Activated naive CD4-positive, alpha-beta T cell treated with anti-CD3 and anti-CD28 coated beads, Interleukin-2, amount 10 ng/mL, durations not matched to agents 7 days and 5 days (primary cell): ENCODE results near the gene EXT2.

Source experiments
- CTCF ChIA-PET: fragments of 350-600 bp; sonication (Branson Sonifier 250); formaldehyde crosslinking; loops from one replicate; lab custom pipeline; 2021; ENCODE audit warnings: antibody characterized with exemption; lab: Charles Lee
- DNase-seq: peaks from one replicate; pipeline ENCODE4 v3.0.0-alpha.2; 2020
- H3K27ac Mint-ChIP-seq: one replicate; pipeline ENCODE4 v1.8.0; 2021; ENCODE audit warnings: mild to moderate bottlenecking, moderate library complexity, mixed read lengths
- H3K27me3 Mint-ChIP-seq: one replicate; pipeline ENCODE4 v1.8.0; 2021; ENCODE audit warnings: mild to moderate bottlenecking, mixed read lengths
- H3K36me3 Mint-ChIP-seq: one replicate; pipeline ENCODE4 v1.8.0; 2021; ENCODE audit warnings: mixed read lengths
- H3K4me1 Mint-ChIP-seq: one replicate; pipeline ENCODE4 v1.8.0; 2021; ENCODE audit warnings: mixed read lengths
- H3K4me3 Mint-ChIP-seq: one replicate; pipeline ENCODE4 v1.8.0; 2021; ENCODE audit warnings: mild to moderate bottlenecking, moderate library complexity, mixed read lengths
- H3K9me3 Mint-ChIP-seq: one replicate; pipeline ENCODE4 v1.8.0; 2021; ENCODE audit warnings: mixed read lengths

The EXT2 gene

DNA sequence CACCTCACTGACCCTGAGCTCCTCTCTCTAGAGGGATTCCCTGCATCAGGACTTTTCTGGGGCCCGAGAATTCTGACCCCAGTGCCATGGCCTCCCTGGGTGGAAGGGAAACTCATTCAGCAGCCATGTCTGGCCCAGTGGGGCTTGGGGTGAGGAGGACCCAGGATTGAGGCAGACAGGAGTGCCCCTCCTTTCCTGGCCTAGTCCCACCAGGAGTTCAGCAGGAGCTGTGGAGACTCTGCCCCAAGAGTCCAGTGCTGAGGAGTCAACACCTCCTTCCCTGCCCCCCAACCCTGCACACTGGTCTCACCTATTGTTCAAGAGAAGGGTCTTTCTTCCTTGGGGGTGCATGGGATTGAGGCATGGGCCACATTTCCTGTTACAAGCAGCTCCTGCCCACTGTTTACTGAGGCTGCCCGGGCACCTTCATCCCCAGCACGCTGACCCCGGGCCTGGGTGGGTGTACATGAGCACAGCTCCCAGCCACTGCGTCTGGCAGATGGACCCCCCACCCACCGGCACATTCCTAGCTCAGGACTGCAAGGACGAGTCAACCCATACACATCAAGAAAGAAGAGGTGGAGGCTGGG is 180.6 kb downstream of the EXT2 start:
- Mint-ChIP-seq H3K4me3 (no peak overlapping the region), H3K27me3 (peaks cover 7% of the 10 kb centered on the region), H3K9me3 (no peaks in the 10 kb centered on the region), H3K27ac (no peak overlapping the region), H3K4me1 (no peaks in the 10 kb centered on the region), H3K36me3 (no peaks in the 10 kb centered on the region)
- no peak for DNase-seq
- CTCF ChIA-PET: no interaction called here

DNA sequence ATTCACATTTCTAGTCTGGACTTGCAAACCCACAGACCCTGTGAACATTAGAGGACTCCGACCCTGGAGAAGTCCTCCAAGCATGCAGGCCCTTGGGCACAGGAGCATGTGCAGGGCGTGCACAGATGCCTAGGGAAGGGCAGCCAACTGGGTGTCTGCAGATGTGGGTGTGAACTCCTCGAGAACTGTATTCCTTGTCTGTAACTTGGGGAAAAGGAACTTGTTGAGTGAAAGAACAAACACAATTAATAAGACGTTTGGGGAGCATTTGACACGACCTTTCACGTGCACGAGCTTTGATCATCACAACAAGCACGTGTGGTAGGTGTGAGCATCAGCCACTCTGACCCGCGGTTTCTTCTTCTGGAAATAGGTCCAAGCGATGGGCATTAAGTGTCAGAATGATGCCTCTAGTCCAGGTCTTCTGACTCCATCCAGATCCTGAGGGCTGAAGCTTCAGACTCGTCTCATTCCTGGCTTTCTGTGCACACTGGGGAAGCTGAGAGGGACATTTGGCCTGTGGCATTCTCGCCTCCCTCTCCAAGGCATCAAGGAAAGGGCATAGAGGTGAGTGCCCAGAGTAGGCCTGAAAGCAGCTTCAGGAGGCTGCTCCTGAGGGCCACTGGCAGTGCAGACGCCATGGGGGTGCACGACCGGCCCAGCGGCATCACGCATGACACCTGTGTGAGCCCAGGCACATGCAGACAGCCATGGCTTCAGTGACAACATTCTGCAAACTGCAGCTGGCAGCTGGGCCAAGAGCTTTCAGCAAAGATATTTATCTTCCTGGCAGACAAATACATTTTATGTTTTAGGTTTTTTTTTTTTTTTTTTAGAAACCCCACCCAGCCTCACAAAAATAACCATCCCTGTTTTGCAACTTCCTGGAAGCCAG is 182.0 kb downstream of the EXT2 start:
- peaks cover 13% of the 10 kb centered on the region for H3K27me3 Mint-ChIP-seq
- CTCF ChIA-PET: no interaction called here
- no peaks in the 10 kb centered on the region for H3K36me3 Mint-ChIP-seq
- no peak overlapping the region for H3K27ac Mint-ChIP-seq
- no peaks in the 10 kb centered on the region for H3K9me3 Mint-ChIP-seq
- peak; percentile 19 for DNase-seq
- no peak overlapping the region for H3K4me3 Mint-ChIP-seq
- H3K4me1 Mint-ChIP-seq: no peaks in the 10 kb centered on the region

DNA sequence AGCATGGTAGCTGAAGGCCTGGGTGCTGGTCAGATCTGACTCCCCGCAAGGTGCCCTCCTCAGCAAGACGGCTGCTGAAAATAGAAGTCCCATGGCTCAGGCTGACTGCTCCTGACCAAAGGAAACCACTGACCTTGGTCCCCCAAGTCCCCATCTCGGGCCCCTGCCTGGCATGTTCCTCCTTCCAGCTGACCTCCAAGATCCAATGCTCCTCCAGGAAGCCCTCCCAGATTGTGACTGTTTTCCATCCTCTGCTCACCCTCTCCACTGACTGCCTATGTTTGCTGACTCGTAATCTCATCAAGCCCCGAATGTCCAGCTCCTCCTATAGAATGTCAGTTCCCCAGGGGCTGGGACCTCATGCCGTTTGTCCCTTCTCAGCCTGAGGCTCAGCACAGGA is 184.0 kb downstream of the EXT2 start:
- DNase-seq: no peak
- Mint-ChIP-seq H3K4me3 (no peak overlapping the region), H3K36me3 (no peaks in the 10 kb centered on the region), H3K27me3 (peaks cover 13% of the 10 kb centered on the region), H3K4me1 (no peaks in the 10 kb centered on the region), H3K27ac (no peak overlapping the region), H3K9me3 (no peaks in the 10 kb centered on the region)
- CTCF ChIA-PET: no interaction called here

DNA sequence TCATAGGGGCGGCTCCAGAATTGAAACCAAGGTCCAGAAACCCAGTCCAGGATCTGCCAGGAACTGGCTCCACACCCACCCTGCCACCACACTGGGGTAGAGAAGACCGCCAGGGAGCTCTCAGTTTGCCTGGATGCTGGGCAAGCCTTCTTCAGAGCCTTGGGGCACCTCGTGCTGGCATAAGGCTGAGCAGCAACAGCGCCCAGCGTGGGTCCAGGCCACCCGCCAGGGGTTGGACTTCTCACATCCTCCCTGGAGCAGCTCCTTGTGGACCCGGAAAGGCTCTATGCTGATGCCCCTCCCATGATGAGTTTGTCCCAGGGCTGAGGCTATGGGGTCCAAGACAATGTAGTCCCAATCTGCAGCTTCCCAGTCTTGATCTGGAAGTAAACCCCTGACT is 184.8 kb downstream of the EXT2 start:
- no peak for DNase-seq
- CTCF ChIA-PET: no interaction called here

DNA sequence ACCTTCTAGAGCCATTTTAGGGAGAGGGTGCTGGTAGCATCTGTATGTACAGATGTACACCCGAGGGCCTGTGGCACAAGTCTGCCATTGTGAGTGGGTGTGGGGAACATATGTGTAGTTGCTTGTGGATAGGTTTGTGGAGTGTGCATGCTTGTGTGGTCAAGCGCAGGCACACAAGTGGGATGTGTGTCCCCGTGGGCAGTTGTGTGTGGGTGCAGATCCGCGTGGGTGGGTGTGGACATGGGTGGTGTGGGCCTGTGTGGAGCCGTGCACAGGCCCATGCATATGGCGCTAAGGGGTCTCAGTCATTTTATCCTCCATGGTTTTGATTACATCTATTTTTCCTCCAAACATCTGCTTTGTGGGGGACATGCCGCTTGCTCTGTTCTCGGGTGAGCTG is 185.7 kb downstream of the EXT2 start:
- no peak overlapping the region for H3K27ac Mint-ChIP-seq
- peaks cover 14% of the 10 kb centered on the region for H3K27me3 Mint-ChIP-seq
- CTCF ChIA-PET: no interaction called here
- no peak overlapping the region for H3K4me3 Mint-ChIP-seq
- no peak for DNase-seq
- H3K9me3 Mint-ChIP-seq: no peaks in the 10 kb centered on the region
- no peaks in the 10 kb centered on the region for H3K36me3 Mint-ChIP-seq
- no peaks in the 10 kb centered on the region for H3K4me1 Mint-ChIP-seq

More for the DNA sequence above, 184.8 kb downstream of the EXT2 start:
- Mint-ChIP-seq H3K27ac (no peak overlapping the region), H3K4me1 (no peaks in the 10 kb centered on the region), H3K9me3 (no peaks in the 10 kb centered on the region), H3K36me3 (no peaks in the 10 kb centered on the region), H3K27me3 (peaks cover 13% of the 10 kb centered on the region), H3K4me3 (no peak overlapping the region)

DNA sequence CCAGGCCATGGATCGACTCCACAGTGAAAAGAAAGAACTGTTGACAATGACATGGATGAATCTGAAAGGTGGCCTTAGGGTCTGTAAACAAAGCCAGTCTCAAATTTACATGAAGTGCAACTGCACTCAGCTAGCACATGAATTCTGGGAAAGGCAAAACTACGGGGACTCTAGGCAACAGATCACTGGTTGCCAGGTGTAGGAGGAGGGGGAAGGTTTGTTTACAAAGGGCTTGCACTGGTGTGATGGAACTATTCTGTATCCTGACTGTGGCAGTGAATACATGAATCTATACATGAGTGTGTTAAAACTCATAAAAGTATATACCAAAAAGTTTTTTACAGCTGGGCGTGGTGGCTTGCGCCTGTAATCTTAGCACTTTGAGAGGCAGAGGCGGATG is 187.1 kb downstream of the EXT2 start:
- no peaks in the 10 kb centered on the region for H3K4me1 Mint-ChIP-seq
- no peaks in the 10 kb centered on the region for H3K36me3 Mint-ChIP-seq
- H3K4me3 Mint-ChIP-seq: no peak overlapping the region
- DNase-seq: no peak
- H3K9me3 Mint-ChIP-seq: no peaks in the 10 kb centered on the region
- peaks cover 26% of the 10 kb centered on the region for H3K27me3 Mint-ChIP-seq
- CTCF ChIA-PET: no interaction called here
- no peak overlapping the region for H3K27ac Mint-ChIP-seq

DNA sequence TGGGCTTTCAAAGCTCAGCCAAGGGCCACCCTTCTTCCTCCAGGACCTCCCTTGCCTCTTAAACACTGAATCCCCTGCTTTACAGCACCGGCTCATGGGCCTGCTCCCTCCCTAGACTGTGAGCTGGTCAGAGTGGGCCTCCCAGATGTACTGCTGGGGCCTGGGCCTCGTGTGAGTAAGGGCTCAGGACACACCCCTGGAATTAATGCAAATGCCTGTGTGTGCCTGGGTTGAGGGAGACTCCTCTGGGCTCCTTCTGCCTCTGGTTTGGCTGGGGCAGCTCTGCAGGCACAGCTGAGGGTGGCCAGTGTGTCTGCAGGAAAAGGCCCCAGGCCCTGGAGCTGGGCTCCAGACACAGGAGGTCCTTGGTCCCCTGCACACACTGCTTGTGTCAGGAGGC is 190.3 kb downstream of the EXT2 start:
- DNase-seq: no peak
- Mint-ChIP-seq H3K36me3 (no peaks in the 10 kb centered on the region), H3K4me3 (no peak overlapping the region), H3K4me1 (no peaks in the 10 kb centered on the region), H3K27ac (no peak overlapping the region), H3K27me3 (peaks cover 36% of the 10 kb centered on the region), H3K9me3 (no peaks in the 10 kb centered on the region)
- CTCF ChIA-PET: interaction anchor here (0.6 to 3.1 kb wide), 16 partner anchors 9 to 254 kb away, joined by 3 to 14 read pairs (median 4); no protein-coding TSS in a partner anchor

DNA sequence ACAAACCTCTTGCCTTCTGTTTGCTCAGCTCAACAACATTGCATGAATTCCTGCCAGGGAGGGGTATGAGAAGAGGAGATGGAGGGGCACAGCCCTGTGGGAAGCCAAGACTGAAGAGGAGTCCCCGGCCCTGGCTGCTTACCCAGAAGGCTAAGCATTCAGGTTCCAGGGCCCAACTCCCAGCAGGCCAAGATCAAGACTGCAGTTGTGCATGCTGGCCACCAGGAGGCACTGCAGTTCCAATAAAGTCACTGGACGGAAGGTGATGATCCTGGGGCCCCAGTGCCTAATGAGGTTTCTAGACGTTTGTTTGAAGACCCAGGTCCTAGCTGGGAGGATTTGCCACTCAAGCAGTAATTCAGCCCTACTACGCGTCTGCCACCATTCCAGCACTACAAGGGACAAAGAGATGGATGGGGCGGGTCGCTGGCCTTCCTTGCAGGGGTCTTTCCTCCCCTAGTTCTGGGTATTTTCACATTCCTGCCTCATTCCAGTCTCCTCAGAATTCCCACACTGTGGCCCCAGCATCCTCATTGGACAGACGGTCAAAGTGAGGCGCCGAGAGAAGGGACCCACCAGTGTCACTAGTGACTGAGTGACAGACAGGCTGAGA is 190.9 kb downstream of the EXT2 start:
- Mint-ChIP-seq H3K27me3 (peaks cover 34% of the 10 kb centered on the region), H3K4me3 (no peak overlapping the region), H3K27ac (no peak overlapping the region), H3K4me1 (no peaks in the 10 kb centered on the region), H3K9me3 (no peaks in the 10 kb centered on the region), H3K36me3 (no peaks in the 10 kb centered on the region)
- CTCF ChIA-PET: interaction anchor here (0.6 to 3.1 kb wide), 15 partner anchors 9 to 253 kb away, joined by 3 to 14 read pairs (median 4); no protein-coding TSS in a partner anchor
- peak; percentile 75 for DNase-seq

DNA sequence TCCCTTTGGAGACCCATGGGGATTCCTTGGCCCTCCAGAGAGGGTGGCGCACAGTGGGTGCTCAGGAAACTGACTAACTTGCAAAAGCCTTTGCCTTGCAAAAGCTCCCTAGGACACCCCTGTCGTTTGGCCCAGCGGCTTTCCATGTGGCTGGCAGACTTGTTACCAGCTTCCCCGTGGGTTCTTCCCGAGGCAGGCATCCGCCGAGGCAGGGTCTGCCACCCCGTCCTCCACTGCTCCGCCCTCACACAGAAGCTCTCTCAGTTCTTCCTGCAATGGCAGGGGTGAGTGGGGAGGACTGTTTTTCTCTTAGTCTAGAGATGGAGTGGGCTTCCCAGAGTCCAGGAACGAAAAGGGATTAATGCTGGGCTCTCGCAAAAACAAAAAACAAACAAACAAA is 191.4 kb downstream of the EXT2 start:
- Mint-ChIP-seq H3K4me1 (no peaks in the 10 kb centered on the region), H3K9me3 (no peaks in the 10 kb centered on the region), H3K4me3 (no peak overlapping the region), H3K36me3 (no peaks in the 10 kb centered on the region), H3K27ac (no peak overlapping the region), H3K27me3 (peaks cover 32% of the 10 kb centered on the region)
- CTCF ChIA-PET: interaction anchor here (1.2 to 3.1 kb wide), 6 partner anchors 43 to 253 kb away, joined by 3 to 14 read pairs (median 8); no protein-coding TSS in a partner anchor
- DNase-seq: no peak

DNA sequence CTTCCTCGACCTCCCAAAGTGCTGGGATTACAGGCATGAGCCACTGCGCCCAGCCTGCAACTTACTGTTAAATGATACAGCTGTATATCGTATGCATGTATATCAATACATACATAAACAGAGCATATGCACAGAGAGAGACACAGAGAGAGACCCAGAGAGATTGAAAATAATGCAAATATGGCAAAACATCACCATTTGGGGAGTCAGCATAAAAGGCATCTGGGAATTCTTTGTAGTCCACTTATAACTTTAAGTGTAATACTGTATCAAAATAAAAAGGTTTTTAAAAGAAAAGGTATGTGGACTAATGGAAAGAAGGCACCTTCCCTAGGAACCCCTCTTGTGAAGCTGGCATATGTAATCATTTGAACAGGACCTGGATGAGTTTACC is 192.7 kb downstream of the EXT2 start:
- H3K36me3 Mint-ChIP-seq: no peaks in the 10 kb centered on the region
- H3K4me1 Mint-ChIP-seq: no peaks in the 10 kb centered on the region
- no peak overlapping the region for H3K4me3 Mint-ChIP-seq
- no peaks in the 10 kb centered on the region for H3K9me3 Mint-ChIP-seq
- no peak overlapping the region for H3K27ac Mint-ChIP-seq
- CTCF ChIA-PET: interaction anchor here (0.5 to 2.2 kb wide), 2 partner anchors 10 to 251 kb away, joined by 3 to 7 read pairs; no protein-coding TSS in a partner anchor
- DNase-seq: no peak
- H3K27me3 Mint-ChIP-seq: peaks cover 31% of the 10 kb centered on the region

DNA sequence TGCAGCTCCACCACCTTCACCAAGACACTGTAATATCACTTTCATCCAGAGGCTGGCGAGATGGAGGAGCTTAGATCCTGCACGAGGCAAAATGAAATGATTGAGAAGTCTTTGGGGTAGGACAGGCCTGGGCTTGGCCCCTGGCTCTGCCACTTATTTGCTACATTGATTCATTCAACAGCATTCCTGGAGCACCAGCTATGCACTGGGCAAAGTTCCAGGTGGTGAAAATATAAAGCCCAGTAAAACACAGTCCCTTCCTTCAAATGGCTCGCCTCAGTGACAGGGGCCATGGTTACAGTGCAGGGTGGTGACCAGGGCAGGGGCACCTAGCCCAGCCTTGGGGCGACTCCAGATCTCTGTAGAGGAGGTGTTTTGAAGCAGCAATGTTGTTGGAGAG is 194.7 kb downstream of the EXT2 start:
- no peak for DNase-seq
- Mint-ChIP-seq H3K36me3 (no peaks in the 10 kb centered on the region), H3K27me3 (peaks cover 41% of the 10 kb centered on the region), H3K4me1 (no peaks in the 10 kb centered on the region), H3K4me3 (no peak overlapping the region), H3K9me3 (no peaks in the 10 kb centered on the region), H3K27ac (no peak overlapping the region)
- CTCF ChIA-PET: interaction anchor here (0.7 to 2.2 kb wide), 2 partner anchors 246 to 249 kb away, joined by 3 to 7 read pairs; no protein-coding TSS in a partner anchor
